H1 (cell line): ENCODE measurements around the gene PIGV. TPM values are rescaled to one million over a fixed set of nuclear protein-coding genes. Genes with fewer than 3 reads are reported as not detected.

Experiments
- CTCF ChIA-PET: fragments of 300-600 bp; sonication (Branson Sonifier 250); formaldehyde crosslinking; loops from one replicate; lab custom pipeline; 2021; ENCODE audit not compliant: partially characterized antibody; lab: Charles Lee
- POLR2A ChIA-PET: fragments of 300-600 bp; sonication (Branson Sonifier 250); formaldehyde crosslinking; loops from one replicate; lab custom pipeline; 2021; ENCODE audit warnings: inconsistent platforms; ENCODE audit not compliant: partially characterized antibody; lab: Charles Lee
- DNase-seq, 2 experiments: peaks; one replicate each; pipeline versions ENCODE4 v3.0.0 to v3.0.0-alpha.2; 2010 to 2022; ENCODE audit warnings: low spot score in 2 of 2, low read depth in 1 of 2, mixed read lengths in 1 of 2
- FAIRE-seq: peaks from 2 replicates; lab custom pipeline; 2011; peaks lifted over from hg19 to GRCh38; lab: Jason Lieb, UNC
- H2AFZ ChIP-seq: 2 replicates; pipeline ENCODE4 v1.8.1; 2012; ENCODE audit warnings: low read length, inconsistent platforms
- H2AK5ac ChIP-seq: 2 replicates; pipeline ENCODE4 v1.6.1; 2013; ENCODE audit warnings: low read depth, low read length
- H2BK120ac ChIP-seq: replicated peaks from 2 replicates; pipeline ENCODE3; 2013; ENCODE audit warnings: low read depth, low read length, inconsistent platforms
- H2BK12ac ChIP-seq: 2 replicates; pipeline ENCODE4 v1.6.1; 2013; ENCODE audit warnings: low read depth, low read length
- H2BK15ac ChIP-seq: 2 replicates; pipeline ENCODE4 v1.6.1; 2013; ENCODE audit warnings: low read length
- H2BK20ac ChIP-seq: 2 replicates; pipeline ENCODE4 v1.6.1; 2013; ENCODE audit warnings: low read length
- H2BK5ac ChIP-seq: 2 replicates; pipeline ENCODE4 v1.6.1; 2013; ENCODE audit warnings: low read depth, low read length
- H3K14ac ChIP-seq: 2 replicates; pipeline ENCODE4 v1.6.1; 2013; ENCODE audit warnings: inconsistent platforms; ENCODE audit not compliant: insufficient read length
- H3K18ac ChIP-seq: 2 replicates; pipeline ENCODE4 v1.6.1; 2013; ENCODE audit warnings: low read length; ENCODE audit errors: extremely low read depth
- H3K23ac ChIP-seq: 2 replicates; pipeline ENCODE4 v1.6.1; 2013; ENCODE audit warnings: inconsistent platforms; ENCODE audit not compliant: insufficient read length
- H3K23me2 ChIP-seq: 2 replicates; pipeline ENCODE4 v1.6.1; 2013; ENCODE audit warnings: low read depth, low read length
- H3K27ac ChIP-seq: 2 replicates; pipeline ENCODE4 v1.6.1; 2011; ENCODE audit warnings: low read depth, low read length, inconsistent platforms
- H3K27me3 ChIP-seq, 4 experiments: replicated peaks in 1 of 4; 1 replicate in 1 of 4; 2 replicates in 3 of 4; pipeline versions ENCODE4 v1.6.1 to v1.8.1; 2011 to 2013; ENCODE audit warnings: low read length in 3 of 4, mild to moderate bottlenecking in 3 of 4, inconsistent platforms in 2 of 4, mixed read lengths in 2 of 4, moderate library complexity in 1 of 4; ENCODE audit not compliant: control insufficient read depth in 3 of 4, insufficient read depth in 3 of 4; ENCODE audit errors: extremely low read depth in 1 of 4
- H3K36me3 ChIP-seq, 4 experiments: 2 replicates each; pipeline versions ENCODE4 v1.6.1 to v1.8.1; 2011 to 2013; ENCODE audit warnings: mild to moderate bottlenecking in 4 of 4, low read length in 3 of 4, moderate library complexity in 2 of 4, control low read depth in 1 of 4, inconsistent platforms in 1 of 4; ENCODE audit not compliant: insufficient read depth in 4 of 4, control insufficient read depth in 2 of 4
- H3K4ac ChIP-seq: replicated peaks from 2 replicates; pipeline ENCODE3; 2013; ENCODE audit warnings: low read length, low read depth, mixed read lengths, inconsistent platforms; ENCODE audit not compliant: insufficient read length
- H3K4me1 ChIP-seq, 4 experiments: replicated peaks in 1 of 4; 1 replicate in 1 of 4; 2 replicates in 3 of 4; pipeline versions ENCODE4 v1.6.1 to v1.8.1; 2011 to 2013; ENCODE audit warnings: low read length in 3 of 4, inconsistent platforms in 2 of 4, mixed read lengths in 1 of 4; ENCODE audit not compliant: insufficient read depth in 4 of 4, control insufficient read depth in 3 of 4
- H3K4me2 ChIP-seq, 2 experiments: 2 replicates each; pipeline versions ENCODE4 v1.6.1 to v1.8.1; 2011 to 2013; ENCODE audit warnings: low read depth in 2 of 2, low read length in 2 of 2, control low read depth in 1 of 2, inconsistent platforms in 1 of 2, mild to moderate bottlenecking in 1 of 2; ENCODE audit not compliant: insufficient read depth in 1 of 2
- H3K4me3 ChIP-seq, 4 experiments: fragments of 200-600, 300-600 bp in 1 of 4; sonication (generic), shearing (Covaris generic), sonication (Bioruptor Twin) in 1 of 4; 2 replicates each; pipeline versions ENCODE4 v1.5.1 to v1.8.1; 2011 to 2016; ENCODE audit warnings: low read length in 4 of 4, low read depth in 3 of 4, control low read depth in 2 of 4, inconsistent platforms in 2 of 4, mild to moderate bottlenecking in 2 of 4, mixed read lengths in 1 of 4, moderate library complexity in 1 of 4; ENCODE audit not compliant: insufficient read depth in 2 of 4; ENCODE audit errors: extremely low read depth in 1 of 4
- H3K56ac ChIP-seq: replicated peaks from 2 replicates; pipeline ENCODE3; 2013; ENCODE audit warnings: low read depth, mild to moderate bottlenecking, mixed read lengths, low read length, inconsistent platforms; ENCODE audit not compliant: insufficient read length
- H3K79me1 ChIP-seq: 2 replicates; pipeline ENCODE4 v1.6.1; 2013; ENCODE audit warnings: low read depth, low read length, control low read depth
- H3K79me2 ChIP-seq, 2 experiments: 2 replicates each; pipeline versions ENCODE4 v1.6.1 to v1.8.1; 2012 to 2013; ENCODE audit warnings: low read length in 2 of 2, mild to moderate bottlenecking in 2 of 2, inconsistent platforms in 1 of 2; ENCODE audit not compliant: insufficient read depth in 2 of 2, control insufficient read depth in 1 of 2
- H3K9ac ChIP-seq, 4 experiments: replicated peaks in 1 of 4; 1 replicate in 1 of 4; 2 replicates in 3 of 4; pipeline versions ENCODE4 v1.6.1 to v1.8.1; 2011 to 2013; ENCODE audit warnings: low read depth in 3 of 4, low read length in 3 of 4, control low read depth in 2 of 4, mild to moderate bottlenecking in 2 of 4, moderate library complexity in 2 of 4, inconsistent platforms in 1 of 4; ENCODE audit errors: extremely low read depth in 1 of 4
- H3K9me3 ChIP-seq, 2 experiments: 2 replicates each; pipeline versions ENCODE4 v1.6.1 to v1.8.1; 2012 to 2013; ENCODE audit warnings: mild to moderate bottlenecking in 2 of 2, moderate library complexity in 2 of 2, control low read depth in 1 of 2, inconsistent platforms in 1 of 2, low read depth in 1 of 2, low read length in 1 of 2, mixed read lengths in 1 of 2; ENCODE audit not compliant: insufficient read depth in 2 of 2
- H4K20me1 ChIP-seq, 2 experiments: replicated peaks in 1 of 2; 2 replicates each; pipeline versions ENCODE3 to v1.8.1; 2011 to 2013; ENCODE audit warnings: inconsistent platforms in 2 of 2, low read length in 2 of 2, mild to moderate bottlenecking in 1 of 2; ENCODE audit not compliant: insufficient read depth in 2 of 2, control insufficient read depth in 1 of 2
- H4K5ac ChIP-seq: 2 replicates; pipeline ENCODE4 v1.6.1; 2013; ENCODE audit warnings: low read length, low read depth, mixed read lengths, inconsistent platforms; ENCODE audit not compliant: insufficient read length
- H4K8ac ChIP-seq: 2 replicates; pipeline ENCODE4 v1.8.0; 2013; ENCODE audit warnings: mild to moderate bottlenecking, moderate library complexity, low read length, inconsistent platforms; ENCODE audit not compliant: insufficient read depth; ENCODE audit errors: extremely low read depth
- H4K91ac ChIP-seq: replicated peaks from 2 replicates; pipeline ENCODE3; 2013; ENCODE audit warnings: low read length, mixed read lengths, inconsistent platforms; ENCODE audit not compliant: insufficient read length
- FOSL1 ChIP-seq: IDR thresholded peaks from 2 replicates; pipeline ENCODE4 v1.6.1; 2011; ENCODE audit warnings: mild to moderate bottlenecking, low read depth, low read length, moderate library complexity; ENCODE audit not compliant: insufficient read depth
- SRF ChIP-seq: IDR thresholded peaks from 2 replicates; pipeline ENCODE4 v1.6.1; 2011; ENCODE audit warnings: mild to moderate bottlenecking, low read depth, low read length, moderate library complexity
- WGBS, 2 experiments: shearing (Covaris generic) in 1 of 2; methylation state at CpG; one replicate each; pipeline versions ENCODE4 v1.1.6 to v1.1.7; 2013 to 2015; ENCODE audit warnings: low lambda C conversion rate in 2 of 2, mixed read lengths in 2 of 2, inconsistent platforms in 1 of 2, low coverage in 1 of 2, missing lambda C conversion rate in 1 of 2; ENCODE audit not compliant: insufficient replicate concordance in 2 of 2, insufficient coverage in 1 of 2, insufficient read length in 1 of 2; ENCODE audit errors: extremely low coverage in 1 of 2, missing lambda C conversion rate in 1 of 2; 5-methylcytosine and 5-hydroxymethylcytosine counted together
- polyA plus RNA-seq, 7 experiments: library from polyadenylated mRNA; depleted of rRNA in 3 of 7; stranded (reverse) in 5 of 7; unstranded in 2 of 7; fragments of >200 nt in 5 of 7; fragments of 200-250 nt in 2 of 7; gene quantifications; 1 replicate in 5 of 7; 2 replicates in 1 of 7; 4 replicates in 1 of 7; pipeline versions ENCODE4 v1.2.1 to v1.2.3, GENCODE V29; 2011 to 2013; ENCODE audit warnings: missing spikeins in 2 of 7, mixed read lengths in 2 of 7
- total RNA-seq: library from RNA; stranded (reverse); fragmentation: NEBNext Ultra II Directional; extraction: Animal tissue kit (Norgen Biotek cat#: 25700); gene quantifications from 2 replicates; pipeline ENCODE4 v1.2.1, GENCODE V29; 2021

Gene PIGV
- total and polyA plus RNA-seq, 2 of the 8 experiments (the other 6 are each of a cell fraction or from before 2014, with no cell fraction given), result 8.5 to 20.9 TPM

- FAIRE-seq (no peak), DNase-seq (no peak)
- no peak overlapping the region for H3K23ac ChIP-seq
- H2AFZ ChIP-seq, result no peak overlapping the region
- WGBS, 2 experiments, result 79% methylated on average over 5 of the region's 5 CpGs; no CpG with 5 or more reads in 1 of the 2 experiments
- no peak overlapping the region for H4K91ac ChIP-seq
- H3K79me2 ChIP-seq, result no peaks in the 10 kb centered on the region
- no peak overlapping the region for H4K5ac ChIP-seq
- H3K79me1 ChIP-seq, result no peaks in the 10 kb centered on the region
- H3K4me3 ChIP-seq, result no peak overlapping the region
- H4K20me1 ChIP-seq, result peaks cover 0 to 2% of the 10 kb centered on the region in 2 experiments
- no peaks in the 10 kb centered on the region for H3K23me2 ChIP-seq
- no peak overlapping the region for H3K27ac ChIP-seq
- no peak overlapping the region for H3K14ac ChIP-seq
- H3K18ac ChIP-seq, result no peak overlapping the region
- CTCF ChIA-PET, result interaction anchor here (0.6 to 7.0 kb wide), 18 partner anchors 10 to 257 kb away, joined by 3 to 61 read pairs (median 4); partner anchors contain the start of gene PIGV
- peaks cover 0 to 4% (median 3%) of the 10 kb centered on the region in 4 experiments; a peak in 5 of 8 replicates for H3K36me3 ChIP-seq
- H2BK120ac ChIP-seq, result no peak overlapping the region
- no peak overlapping the region for H3K4ac ChIP-seq
- H3K9ac ChIP-seq, result no peak overlapping the region; a peak in 1 of 7 replicates
- no peak overlapping the region for H2BK12ac ChIP-seq
- POLR2A ChIA-PET, result interaction anchor here (0.7 to 1.7 kb wide), 8 partner anchors 11 to 320 kb away, joined by 3 to 7 read pairs (median 3); partner anchors contain the start of genes GPN2 and PIGV
- H3K27me3 ChIP-seq, result no peaks in the 10 kb centered on the region
- no peak overlapping the region for H2BK15ac ChIP-seq
- H2BK20ac ChIP-seq, result no peak overlapping the region
- H3K9me3 ChIP-seq, result peaks cover 0 to 1% of the 10 kb centered on the region in 2 experiments; a peak in 2 of 4 replicates
- no peak overlapping the region for H4K8ac ChIP-seq
- H3K4me2 ChIP-seq, result peak overlapping the region; percentile 30 to 41; a peak in 3 of 4 replicates
- H3K4me1 ChIP-seq, result peaks cover 3 to 12% (median 5%) of the 10 kb centered on the region in 4 experiments; a peak in 4 of 7 replicates
- 0 out of 2 replicates have a peak overlapping the region, but pooled peaks have one; percentile 67 for H2AK5ac ChIP-seq
- no peak overlapping the region for H3K56ac ChIP-seq
- no peak for TF ChIP-seq SRF
- no peak for TF ChIP-seq FOSL1
- TF ChIP-seq, all 59 proteins: peak for 0
- peak overlapping the region; percentile 6; the same call in 1 of the 2 replicates for H2BK5ac ChIP-seq
Observed at GRCh38 chr1:26799479-26800142, 11.9 kb downstream of the PIGV start.
